LNCaP clone FGC (cell line): ENCODE results near the gene ANOS1.

Experiments used
- DNase-seq: peaks from one replicate; pipeline ENCODE4 v3.0.0-alpha.2; 2011; ENCODE audit warnings: low read depth
- H3K4me3 ChIP-seq: 2 replicates; pipeline ENCODE4 v1.5.1; 2011; ENCODE audit warnings: mild to moderate bottlenecking, low read depth, low read length, control low read depth
- CTCF ChIP-seq: IDR thresholded peaks from 2 replicates; pipeline ENCODE4 v1.5.1; 2012; ENCODE audit warnings: mild to moderate bottlenecking; ENCODE audit not compliant: control insufficient read depth, insufficient read depth; ENCODE audit errors: extremely low read depth

The ANOS1 gene

GRCh38 chrX:8629871-8630270 is 102.1 kb downstream of the ANOS1 start:
- no peak for TF ChIP-seq CTCF
- no peak overlapping the region for H3K4me3 ChIP-seq
- DNase-seq, result no peak

GRCh38 chrX:8627796-8628195 is 104.1 kb downstream of the ANOS1 start:
- no peak for TF ChIP-seq CTCF
- DNase-seq, result no peak
- H3K4me3 ChIP-seq, result no peak overlapping the region

- no peak overlapping the region for H3K4me3 ChIP-seq
- no peak for TF ChIP-seq CTCF
- peak; percentile 10 for DNase-seq
Measured at GRCh38 chrX:8607326-8607725, 124.6 kb downstream of the ANOS1 start.

GRCh38 chrX:8604131-8604530 is 127.8 kb downstream of the ANOS1 start:
- no peak overlapping the region for H3K4me3 ChIP-seq
- DNase-seq, result no peak
- no peak for TF ChIP-seq CTCF

- DNase-seq, result no peak
- no peak overlapping the region for H3K4me3 ChIP-seq
- no peak for TF ChIP-seq CTCF
Measured at GRCh38 chrX:8591501-8591900, 140.4 kb downstream of the ANOS1 start.

GRCh38 chrX:8586953-8587352 is 145.0 kb downstream of the ANOS1 start:
- DNase-seq, result no peak
- no peak for TF ChIP-seq CTCF
- no peak overlapping the region for H3K4me3 ChIP-seq

- H3K4me3 ChIP-seq, result no peak overlapping the region
- no peak for DNase-seq
- TF ChIP-seq CTCF, result no peak
Measured at GRCh38 chrX:8579602-8580001, 152.3 kb downstream of the ANOS1 start.
